Neural progenitor cell (in vitro differentiated cells): ENCODE results near the gene SCML1.

Experiments used
- CTCF ChIP-seq: fragments of 200-600 bp; sonication (generic); IDR thresholded peaks from 2 replicates; pipeline ENCODE4 v1.5.1; 2017; ENCODE audit warnings: antibody characterized with exemption, mild to moderate bottlenecking
- EZH2 ChIP-seq: fragments of 200-600 bp; sonication (generic); IDR thresholded peaks from 2 replicates; pipeline ENCODE4 v1.6.1; 2017; ENCODE audit warnings: antibody characterized with exemption, mild to moderate bottlenecking, moderate library complexity

DNA sequence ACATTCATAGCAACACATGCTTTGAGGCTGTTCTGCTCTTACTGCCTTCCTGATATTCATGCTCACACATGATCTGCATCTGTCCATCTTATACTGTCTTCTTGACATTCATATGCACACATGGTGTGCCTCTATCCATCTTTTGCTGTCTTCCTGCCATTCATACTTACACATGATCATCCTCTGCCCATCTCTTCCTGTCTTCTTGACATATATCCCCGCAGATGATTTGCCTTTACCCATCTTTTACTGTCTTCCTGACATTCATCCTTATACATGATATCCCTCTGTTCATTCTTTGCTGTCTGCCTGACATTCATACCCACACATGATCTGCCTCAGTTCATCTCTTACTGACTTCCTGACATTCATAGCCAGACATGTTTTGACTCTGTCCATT is 36.8 kb downstream of the SCML1 start:
- TF ChIP-seq CTCF (no peak), EZH2 (no peak)
